ENCODE data around the gene POFUT1. TPM values are rescaled to one million over a fixed set of nuclear protein-coding genes. Genes with fewer than 3 reads are reported as not detected.

Gene POFUT1
- total RNA-seq (10 to 100 TPM; 26.0 to 48.5 (median 27.5) TPM), polyA plus RNA-seq (10 to 100 TPM; 12.0 to 25.7 TPM)
- long read RNA-seq, donor 1, full-length matches to known transcripts = 33 of 44 reads
- long read RNA-seq, donor 1, partial matches to known transcripts = 3 of 44 reads
- long read RNA-seq, donor 1, other reads (novel, unspliced or antisense) = 8 of 44 reads
- long read RNA-seq, donor 2, full-length matches to known transcripts = 57 of 72 reads
- long read RNA-seq, donor 2, partial matches to known transcripts = 10 of 72 reads
- long read RNA-seq, donor 2, other reads (novel, unspliced or antisense) = 5 of 72 reads
- long read RNA-seq, donor 3, full-length matches to known transcripts = 37 of 41 reads
- long read RNA-seq, donor 3, partial matches to known transcripts = 3 of 41 reads
- long read RNA-seq, donor 3, other reads (novel, unspliced or antisense) = 1 of 41 reads

DNA sequence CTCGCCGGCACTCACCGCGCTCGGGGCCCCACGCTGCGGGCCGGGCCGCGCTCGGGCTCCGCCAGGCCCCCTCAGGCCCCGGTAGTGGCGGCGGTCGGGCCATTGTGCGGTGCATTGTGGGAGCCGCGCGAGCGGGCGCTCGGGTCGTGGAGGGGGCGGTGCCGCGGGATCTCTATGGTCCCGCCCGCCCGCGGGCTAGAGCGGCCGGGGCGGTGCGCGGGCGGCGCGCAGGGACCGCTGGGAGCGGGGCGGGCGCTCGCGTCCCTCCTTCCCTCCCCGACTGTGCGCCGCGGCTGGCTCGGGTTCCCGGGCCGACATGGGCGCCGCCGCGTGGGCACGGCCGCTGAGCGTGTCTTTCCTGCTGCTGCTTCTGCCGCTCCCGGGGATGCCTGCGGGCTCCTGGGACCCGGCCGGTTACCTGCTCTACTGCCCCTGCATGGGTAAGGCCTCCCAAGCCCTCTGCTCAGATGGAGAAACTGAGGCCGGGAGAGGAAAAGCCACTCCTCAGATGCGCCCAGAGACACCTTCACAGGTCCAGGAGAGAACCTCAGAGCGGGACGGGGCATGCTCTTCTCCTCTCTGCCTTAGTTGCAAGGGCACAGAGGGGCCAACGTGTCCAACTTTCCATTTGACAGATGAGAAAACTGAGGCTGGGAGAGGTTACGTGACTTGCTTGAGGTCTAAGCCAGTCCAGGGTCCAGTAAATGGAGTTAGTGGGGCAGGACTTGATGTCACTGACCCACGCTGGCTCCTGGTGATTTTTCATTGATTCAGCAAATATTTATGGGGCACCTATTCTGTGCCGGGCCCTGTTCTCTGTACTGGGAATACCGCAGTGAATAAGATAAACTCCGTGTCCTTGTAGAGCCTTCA lies at the start of gene POFUT1, which contains the start of gene PLAGL2:
Gene POFUT1, plus strand, starts transcription at position 255 of the 873 bp plus-strand sequence. Its CDS starts 62 bp downstream, at position 317.
Gene PLAGL2, minus strand, starts transcription at position 118 of the 873 bp plus-strand sequence. CDS start 5,565 bp downstream, outside the sequence.
- H3K4me1 ChIP-seq = peaks cover 10 to 57% (median 45%) of the 10 kb centered on the region in 12 donors
- peak within 1 kb of the TSS; percentile 70 to 99 (median 96) for H3K4me3 ChIP-seq
- peak; percentile 90 to 95 (median 93) for DNase-seq
- 1 to 4% (median 2%) methylated on average over 24 to 74 of the region's 74 CpGs for WGBS, 4 donors
- H3K27ac ChIP-seq = peak within 1 kb of the TSS; percentile 85 to 99 (median 93)
- TF ChIP-seq POLR2A (IDR thresholded peaks at IDR 0.05) = peak in 1 of 2 donors; percentile 81
- TF ChIP-seq, protein P1, sequence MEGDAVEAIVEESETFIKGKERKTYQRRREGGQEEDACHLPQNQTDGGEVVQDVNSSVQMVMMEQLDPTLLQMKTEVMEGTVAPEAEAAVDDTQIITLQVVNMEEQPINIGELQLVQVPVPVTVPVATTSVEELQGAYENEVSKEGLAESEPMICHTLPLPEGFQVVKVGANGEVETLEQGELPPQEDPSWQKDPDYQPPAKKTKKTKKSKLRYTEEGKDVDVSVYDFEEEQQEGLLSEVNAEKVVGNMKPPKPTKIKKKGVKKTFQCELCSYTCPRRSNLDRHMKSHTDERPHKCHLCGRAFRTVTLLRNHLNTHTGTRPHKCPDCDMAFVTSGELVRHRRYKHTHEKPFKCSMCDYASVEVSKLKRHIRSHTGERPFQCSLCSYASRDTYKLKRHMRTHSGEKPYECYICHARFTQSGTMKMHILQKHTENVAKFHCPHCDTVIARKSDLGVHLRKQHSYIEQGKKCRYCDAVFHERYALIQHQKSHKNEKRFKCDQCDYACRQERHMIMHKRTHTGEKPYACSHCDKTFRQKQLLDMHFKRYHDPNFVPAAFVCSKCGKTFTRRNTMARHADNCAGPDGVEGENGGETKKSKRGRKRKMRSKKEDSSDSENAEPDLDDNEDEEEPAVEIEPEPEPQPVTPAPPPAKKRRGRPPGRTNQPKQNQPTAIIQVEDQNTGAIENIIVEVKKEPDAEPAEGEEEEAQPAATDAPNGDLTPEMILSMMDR (IDR thresholded peaks at IDR 0.05) = peak in 8 of 12 donors; percentile 26 to 46 (median 32)
- H3K36me3 ChIP-seq = peaks cover 0 to 41% (median 22%) of the 10 kb centered on the region in 9 donors
- intact Hi-C loops (cut with DNase I) = loop anchor here in 5 of 10 donors (1.0 to 10.0 kb wide), 5 partner anchors 97 to 274 kb away; partner anchors contain the start of genes TM9SF4 (in 3 of the 5) and ASXL1 (in 2 of the 5)
- no peaks in the 10 kb centered on the region for H3K9me3 ChIP-seq
- peak; percentile 84 to 98 (median 96) for ATAC-seq
- H3K27me3 ChIP-seq = no peaks in the 10 kb centered on the region

DNA sequence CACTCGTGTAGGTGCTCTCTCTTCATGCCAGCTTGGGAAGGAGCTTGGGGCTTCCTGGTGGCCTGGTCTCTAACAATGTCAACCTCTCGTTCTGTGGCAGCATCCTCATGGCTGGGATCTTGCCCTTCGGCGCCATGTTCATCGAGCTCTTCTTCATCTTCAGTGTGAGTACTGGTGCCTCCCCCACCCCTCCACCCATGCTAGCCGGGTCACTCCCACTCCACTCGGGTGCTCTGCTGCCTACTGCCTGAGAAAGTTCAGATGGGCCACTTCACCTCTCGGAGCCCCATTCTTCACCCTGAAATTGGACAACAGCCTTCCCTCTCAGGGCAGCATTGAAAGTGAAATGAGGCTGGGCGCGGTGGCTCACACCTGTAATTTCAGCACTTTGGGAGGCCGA lies 49.3 kb upstream of the POFUT1 start:
- ATAC-seq (no peak), DNase-seq (no peak)
- H3K27me3 ChIP-seq = no peaks in the 10 kb centered on the region
- WGBS, 4 donors = 96 to 97% (median 96%) methylated on average over 11 of the region's 11 CpGs
- H3K36me3 ChIP-seq = peaks cover 3 to 88% (median 82%) of the 10 kb centered on the region in 9 donors
- no peak overlapping the region for H3K27ac ChIP-seq
- intact Hi-C loops (cut with DNase I) = loop anchor here in 3 of 10 donors (5.0 to 10.0 kb wide), 3 partner anchors 326 to 496 kb away; no protein-coding TSS in a partner anchor
- H3K4me1 ChIP-seq = peaks cover 3 to 19% (median 14%) of the 10 kb centered on the region in 12 donors
- TF ChIP-seq, protein P1 (IDR thresholded peaks at IDR 0.05) = no peak
- TF ChIP-seq POLR2A (IDR thresholded peaks at IDR 0.05) = no peak
- H3K9me3 ChIP-seq = no peaks in the 10 kb centered on the region
- no peak overlapping the region for H3K4me3 ChIP-seq

DNA sequence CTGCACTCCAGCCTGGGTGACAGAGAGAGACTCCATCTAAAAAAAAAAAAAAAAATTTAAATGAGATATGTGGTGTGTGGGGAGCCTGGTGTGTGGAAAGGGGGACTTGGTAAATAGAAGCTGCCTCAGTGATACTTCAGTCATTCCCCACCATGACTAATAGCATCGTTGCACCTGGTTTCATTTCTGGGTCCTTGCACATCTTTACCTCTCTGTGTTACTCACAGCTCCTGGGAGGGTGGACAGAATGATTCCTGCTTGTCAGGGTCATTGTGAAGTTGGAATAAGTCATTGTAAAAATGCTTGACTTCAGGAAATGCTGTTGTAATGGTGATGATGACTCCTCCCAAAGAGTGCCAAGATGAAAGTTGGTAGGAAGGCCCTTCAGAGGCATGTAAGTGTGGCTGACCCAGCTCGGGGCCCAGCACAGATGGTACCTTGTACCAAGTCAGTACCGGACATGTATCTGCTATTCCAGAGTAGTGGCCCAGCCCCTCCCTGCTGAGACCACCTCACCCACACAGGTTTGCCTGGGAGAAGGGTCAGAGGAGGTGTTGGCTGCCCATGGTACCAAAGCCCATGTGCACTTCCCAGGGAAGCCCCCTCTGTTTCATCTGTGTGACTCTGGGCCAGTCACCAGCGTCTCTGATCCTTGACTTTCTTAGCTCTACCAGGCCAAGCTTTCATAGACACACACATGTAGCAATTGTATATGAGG lies 48.6 kb upstream of the POFUT1 start:
- intact Hi-C loops (cut with DNase I) = loop anchor here in 3 of 10 donors (5.0 to 10.0 kb wide), 3 partner anchors 326 to 496 kb away; no protein-coding TSS in a partner anchor
- Histone ChIP-seq H3K27me3 (no peaks in the 10 kb centered on the region), H3K4me3 (no peak overlapping the region)

More for the DNA sequence above, 48.6 kb upstream of the POFUT1 start:
- no peaks in the 10 kb centered on the region for H3K9me3 ChIP-seq
- H3K27ac ChIP-seq = no peak overlapping the region
- peaks cover 3 to 19% (median 14%) of the 10 kb centered on the region in 12 donors for H3K4me1 ChIP-seq
- DNase-seq = no peak
- peaks cover 3 to 87% (median 82%) of the 10 kb centered on the region in 9 donors for H3K36me3 ChIP-seq
- ATAC-seq = no peak
- TF ChIP-seq, protein P1 (IDR thresholded peaks at IDR 0.05) = no peak
- no peak for TF ChIP-seq POLR2A (IDR thresholded peaks at IDR 0.05)
- WGBS, 4 donors = 93 to 99% (median 97%) methylated on average over 4 of the region's 4 CpGs

Data from heart left ventricle (tissue), 16 donors.